CD14-positive monocyte (primary cell): Measurements from ENCODE around the gene LMAN1. TPM values are rescaled to one million over a fixed set of nuclear protein-coding genes. Genes with fewer than 3 reads are reported as not detected.

Experiments
- DNase-seq, 3 donors: peaks; one replicate each; pipeline ENCODE4 v3.0.0-alpha.2; 2011 to 2022
- H2AFZ ChIP-seq: 2 replicates; pipeline ENCODE4 v1.6.0; 2012; ENCODE audit warnings: mild to moderate bottlenecking, low read depth, low read length, inconsistent platforms; ENCODE audit not compliant: insufficient read depth, poor library complexity, severe bottlenecking
- H3K27ac ChIP-seq, 2 donors: 1 replicate in 1 of 2; 2 replicates in 1 of 2; pipeline ENCODE4 v1.5.1; 2012 to 2013; ENCODE audit warnings: low read length in 2 of 2, control low read depth in 1 of 2, inconsistent platforms in 1 of 2, low read depth in 1 of 2, mild to moderate bottlenecking in 1 of 2
- H3K27me3 ChIP-seq, 2 donors: one replicate each; pipeline versions ENCODE4 v1.6.0 to v1.6.1; 2011 to 2013; ENCODE audit warnings: low read length in 2 of 2; ENCODE audit not compliant: control insufficient read depth in 2 of 2, insufficient read depth in 2 of 2
- H3K36me3 ChIP-seq, 2 donors: replicated peaks in 1 of 2; 1 replicate in 1 of 2; 2 replicates in 1 of 2; pipeline versions ENCODE4 v1.5.1 to v1.6.1; 2012 to 2013; ENCODE audit warnings: low read length in 2 of 2, control low read depth in 1 of 2, inconsistent platforms in 1 of 2, mild to moderate bottlenecking in 1 of 2; ENCODE audit not compliant: insufficient read depth in 2 of 2, control insufficient read depth in 1 of 2
- H3K4me1 ChIP-seq, 2 donors: 1 replicate in 1 of 2; 2 replicates in 1 of 2; pipeline versions ENCODE4 v1.5.1 to v1.6.1; 2012 to 2013; ENCODE audit warnings: low read length in 2 of 2, control low read depth in 1 of 2, inconsistent platforms in 1 of 2, mild to moderate bottlenecking in 1 of 2, moderate library complexity in 1 of 2; ENCODE audit not compliant: insufficient read depth in 2 of 2, control insufficient read depth in 1 of 2
- H3K4me2 ChIP-seq: replicated peaks from 2 replicates; pipeline ENCODE3; 2012; ENCODE audit warnings: low read length, moderate library complexity, mild to moderate bottlenecking; ENCODE audit not compliant: poor library complexity, severe bottlenecking; ENCODE audit errors: extremely low read depth
- H3K4me3 ChIP-seq, 3 experiments: fragments of 200-600 bp in 1 of 3; sonication (generic) in 1 of 3; replicated peaks in 1 of 3; 1 replicate in 2 of 3; 2 replicates in 1 of 3; pipeline ENCODE4 v1.5.1; 2011 to 2013; ENCODE audit warnings: low read length in 3 of 3, mild to moderate bottlenecking in 3 of 3, control low read depth in 2 of 3, low read depth in 2 of 3, inconsistent platforms in 1 of 3, moderate library complexity in 1 of 3
- H3K79me2 ChIP-seq: 2 replicates; pipeline ENCODE4 v1.6.0; 2012; ENCODE audit warnings: mild to moderate bottlenecking, control low read depth, inconsistent platforms, low read length, moderate library complexity; ENCODE audit not compliant: insufficient read depth
- H3K9ac ChIP-seq: 2 replicates; pipeline ENCODE4 v1.6.0; 2017; ENCODE audit warnings: low read length, mild to moderate bottlenecking; ENCODE audit not compliant: insufficient read depth, poor library complexity, severe bottlenecking
- H3K9me3 ChIP-seq, 2 donors: replicated peaks in 1 of 2; 1 replicate in 1 of 2; 2 replicates in 1 of 2; pipeline versions ENCODE4 v1.5.1 to v1.6.1; 2012 to 2013; ENCODE audit warnings: low read length in 2 of 2, control low read depth in 1 of 2; ENCODE audit not compliant: control insufficient read depth in 1 of 2, insufficient read depth in 1 of 2
- H4K20me1 ChIP-seq: 2 replicates; pipeline ENCODE4 v1.6.0; 2012; ENCODE audit warnings: mild to moderate bottlenecking, low read length, control low read depth, moderate library complexity; ENCODE audit not compliant: insufficient read depth
- H3K27ac Mint-ChIP-seq, 7 donors: one replicate each; pipeline ENCODE4 v1.8.0; 2020; ENCODE audit warnings: mild to moderate bottlenecking in 7 of 7, mixed read lengths in 7 of 7, moderate library complexity in 6 of 7, inconsistent platforms in 2 of 7
- H3K27me3 Mint-ChIP-seq, 3 donors: one replicate each; pipeline ENCODE4 v1.8.0; 2021 to 2022; ENCODE audit warnings: low read depth in 3 of 3, mild to moderate bottlenecking in 3 of 3, mixed read lengths in 3 of 3, moderate library complexity in 3 of 3, inconsistent platforms in 1 of 3
- H3K36me3 Mint-ChIP-seq, 2 donors: one replicate each; pipeline ENCODE4 v1.8.0; 2020; ENCODE audit warnings: mixed read lengths in 2 of 2, inconsistent platforms in 1 of 2, mild to moderate bottlenecking in 1 of 2
- H3K4me1 Mint-ChIP-seq: one replicate; pipeline ENCODE4 v1.8.0; 2020; ENCODE audit warnings: mild to moderate bottlenecking, mixed read lengths
- H3K4me3 Mint-ChIP-seq, 2 donors: one replicate each; pipeline ENCODE4 v1.8.0; 2020; ENCODE audit warnings: mild to moderate bottlenecking in 2 of 2, mixed read lengths in 2 of 2, moderate library complexity in 1 of 2
- H3K9me3 Mint-ChIP-seq, 7 donors: one replicate each; pipeline ENCODE4 v1.8.0; 2020 to 2022; ENCODE audit warnings: mixed read lengths in 7 of 7, mild to moderate bottlenecking in 6 of 7, moderate library complexity in 6 of 7, inconsistent platforms in 2 of 7
- WGBS: methylation state at CpG from one replicate; pipeline ENCODE4 v1.1.5; 2013; ENCODE audit warnings: missing lambda C conversion rate; ENCODE audit not compliant: insufficient coverage; 5-methylcytosine and 5-hydroxymethylcytosine counted together
- intact Hi-C, 2 donors: fragments of 100-400 bp; cut with micrococcal nuclease; formaldehyde crosslinking; loops; one replicate each; pipeline versions ENCODE4 v1.15.0 to v1.15.1; 2023
- polyA plus RNA-seq, 3 donors: library from polyadenylated mRNA; depleted of rRNA in 1 of 3; unstranded in 2 of 3; stranded (reverse) in 1 of 3; fragments of 300-500 nt in 2 of 3; fragments of >200 nt in 1 of 3; fragmentation: Illumina TruSeq in 2 of 3; gene quantifications; 1 replicate in 2 of 3; 2 replicates in 1 of 3; pipeline ENCODE4 v1.2.3, GENCODE V29; 2012 to 2021
- TF ChIP-seq, protein P1 (sequence below): fragments of 200-600 bp; IDR thresholded peaks from one replicate; pipeline ENCODE4 v1.8.0; 2022; ENCODE audit warnings: antibody characterized with exemption, mild to moderate bottlenecking

The LMAN1 gene
- polyA plus RNA-seq, 3 donors = 4.7 to 10.9 (median 7.6) TPM

DNA sequence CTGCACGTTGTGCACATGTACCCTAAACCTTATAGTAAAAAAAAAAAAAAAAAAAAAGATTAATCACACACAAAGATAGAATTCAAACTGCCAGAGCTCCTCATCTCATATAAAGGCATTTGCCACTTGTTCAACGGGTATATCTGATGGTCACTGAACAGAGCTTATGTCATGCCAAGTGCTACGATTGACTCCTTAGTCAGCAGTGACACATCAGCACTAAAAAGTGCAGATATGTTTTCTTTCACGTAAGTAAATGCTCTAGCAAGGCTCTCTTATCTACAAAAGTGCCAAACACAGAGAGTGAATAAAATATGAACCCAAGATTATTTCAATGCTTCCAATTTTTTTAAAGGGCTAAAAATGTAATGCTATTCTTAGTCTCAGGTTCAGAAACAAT, 1.1 kb downstream of the LMAN1 start:
- Histone ChIP-seq H2AFZ (peak overlapping the region; percentile 87), H3K79me2 (peaks cover 8% of the 10 kb centered on the region), H3K27ac (no peak overlapping the region), H3K4me1 (peaks cover 14 to 18% of the 10 kb centered on the region in 2 donors), H3K4me2 (peak overlapping the region; percentile 87), H3K36me3 (peaks cover 3 to 25% of the 10 kb centered on the region in 2 donors), H3K27me3 (peaks cover 17 to 26% of the 10 kb centered on the region in 2 donors), H4K20me1 (no peaks in the 10 kb centered on the region), H3K4me3 (peak overlapping the region in 1 of 3 experiments; percentile 81), H3K9me3 (no peaks in the 10 kb centered on the region), H3K9ac (no peak overlapping the region)
- TF ChIP-seq, protein P1, sequence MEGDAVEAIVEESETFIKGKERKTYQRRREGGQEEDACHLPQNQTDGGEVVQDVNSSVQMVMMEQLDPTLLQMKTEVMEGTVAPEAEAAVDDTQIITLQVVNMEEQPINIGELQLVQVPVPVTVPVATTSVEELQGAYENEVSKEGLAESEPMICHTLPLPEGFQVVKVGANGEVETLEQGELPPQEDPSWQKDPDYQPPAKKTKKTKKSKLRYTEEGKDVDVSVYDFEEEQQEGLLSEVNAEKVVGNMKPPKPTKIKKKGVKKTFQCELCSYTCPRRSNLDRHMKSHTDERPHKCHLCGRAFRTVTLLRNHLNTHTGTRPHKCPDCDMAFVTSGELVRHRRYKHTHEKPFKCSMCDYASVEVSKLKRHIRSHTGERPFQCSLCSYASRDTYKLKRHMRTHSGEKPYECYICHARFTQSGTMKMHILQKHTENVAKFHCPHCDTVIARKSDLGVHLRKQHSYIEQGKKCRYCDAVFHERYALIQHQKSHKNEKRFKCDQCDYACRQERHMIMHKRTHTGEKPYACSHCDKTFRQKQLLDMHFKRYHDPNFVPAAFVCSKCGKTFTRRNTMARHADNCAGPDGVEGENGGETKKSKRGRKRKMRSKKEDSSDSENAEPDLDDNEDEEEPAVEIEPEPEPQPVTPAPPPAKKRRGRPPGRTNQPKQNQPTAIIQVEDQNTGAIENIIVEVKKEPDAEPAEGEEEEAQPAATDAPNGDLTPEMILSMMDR = no peak
- intact Hi-C loops = no loop called here
- no peaks in the 10 kb centered on the region for H3K9me3 Mint-ChIP-seq
- peaks cover 1 to 6% (median 4%) of the 10 kb centered on the region in 3 donors for H3K27me3 Mint-ChIP-seq
- 17% methylated on average over 2 of the region's 4 CpGs for WGBS
- H3K36me3 Mint-ChIP-seq = peaks cover 14% of the 10 kb centered on the region in 2 donors
- H3K4me1 Mint-ChIP-seq = peaks cover 25% of the 10 kb centered on the region
- no peak overlapping the region for H3K27ac Mint-ChIP-seq
- peak in 1 of 3 donors; percentile 26 for DNase-seq
- H3K4me3 Mint-ChIP-seq = peak overlapping the region in 1 of 2 donors; percentile 94

GRCh38 chr18:59354731-59355130, 4.3 kb downstream of the LMAN1 start:
- Mint-ChIP-seq H3K4me3 (no peak overlapping the region), H3K36me3 (peaks cover 33 to 40% of the 10 kb centered on the region in 2 donors), H3K27me3 (peaks cover 0 to 2% (median 0%) of the 10 kb centered on the region in 3 donors), H3K9me3 (no peaks in the 10 kb centered on the region), H3K27ac (no peak overlapping the region), H3K4me1 (peaks cover 23% of the 10 kb centered on the region)
- H3K27ac ChIP-seq = no peak overlapping the region
- no peak overlapping the region for H2AFZ ChIP-seq
- no peak overlapping the region for H3K4me3 ChIP-seq
- peaks cover 11 to 15% of the 10 kb centered on the region in 2 donors for H3K4me1 ChIP-seq
- H3K9me3 ChIP-seq = no peaks in the 10 kb centered on the region
- no peak overlapping the region for H3K9ac ChIP-seq
- no peaks in the 10 kb centered on the region for H4K20me1 ChIP-seq
- TF ChIP-seq, protein P1 = no peak
- intact Hi-C loops = no loop called here
- peaks cover 8 to 51% of the 10 kb centered on the region in 2 donors for H3K36me3 ChIP-seq
- H3K79me2 ChIP-seq = peaks cover 6% of the 10 kb centered on the region
- DNase-seq = no peak
- peaks cover 0 to under 1% of the 10 kb centered on the region in 2 donors for H3K27me3 ChIP-seq
- no peak overlapping the region for H3K4me2 ChIP-seq
- no CpG with 5 or more reads among the region's 2 CpGs for WGBS
